ENCODE results near the gene RGMB.

- no peak for TF ChIP-seq CTCF (tag by site-specific recombination; IDR thresholded peaks at IDR 0.05)
- TF ChIP-seq ZEB2 (tag by site-specific recombination; IDR thresholded peaks at IDR 0.05): no peak
- no peak for TF ChIP-seq ZNF776 (tag by site-specific recombination; IDR thresholded peaks at IDR 0.05; ENCODE audit: borderline replicate concordance)
- no peak for TF ChIP-seq ZNF600 (tag by site-specific recombination; IDR thresholded peaks at IDR 0.05)
- TF ChIP-seq ZNF302 (tag by site-specific recombination; IDR thresholded peaks at IDR 0.05; ENCODE audit: low read depth): no peak
- TF ChIP-seq YY1 (tag by site-specific recombination; IDR thresholded peaks at IDR 0.05): no peak
- no peak for TF ChIP-seq SETDB1 (IDR thresholded peaks at IDR 0.05; ENCODE audit: insufficient read length, low read length)
- TF ChIP-seq PBX3 (CRISPR knock-in tag; IDR thresholded peaks at IDR 0.05): no peak
- TF ChIP-seq ZNF37A (tag by site-specific recombination; IDR thresholded peaks at IDR 0.05): no peak
Observed at GRCh38 chr5:98727686-98728085, 45.8 kb upstream of the RGMB start.

Measured in HEK293 (cell line).